Tibial nerve (tissue), 4 donors: ENCODE measurements around the gene EGFLAM. TPM values are rescaled to one million over a fixed set of nuclear protein-coding genes. Genes with fewer than 3 reads are reported as not detected.
A peak's percentile ranks its signal among the peaks of the same experiment; 100 is the strongest.

Experiments
- DNase-seq, 2 donors: peaks; one replicate each; pipeline ENCODE4 v3.0.0-alpha.2; 2019; ENCODE audit warnings: low spot score in 2 of 2
- H3K27ac ChIP-seq, 4 donors: fragments of 200-600 bp; sonication (generic) in 3 of 4; one replicate each; pipeline ENCODE4 v1.5.1; 2017 to 2019; ENCODE audit warnings: mild to moderate bottlenecking in 1 of 4
- H3K27me3 ChIP-seq, 2 donors: fragments of 200-600 bp; sonication (generic) in 1 of 2; one replicate each; pipeline versions ENCODE4 v1.5.1 to v1.6.0; 2017 to 2019
- H3K36me3 ChIP-seq, 3 donors: fragments of 200-600 bp; sonication (generic); one replicate each; pipeline ENCODE4 v1.5.1; 2018 to 2019
- H3K4me1 ChIP-seq, 4 donors: fragments of 200-600 bp; sonication (generic) in 3 of 4; one replicate each; pipeline ENCODE4 v1.5.1; 2017 to 2019
- H3K4me3 ChIP-seq, 4 donors: fragments of 200-600 bp; sonication (generic) in 3 of 4; one replicate each; pipeline ENCODE4 v1.5.1; 2017 to 2019; ENCODE audit warnings: mild to moderate bottlenecking in 1 of 4, moderate library complexity in 1 of 4
- H3K9me3 ChIP-seq, 4 donors: fragments of 200-600 bp; sonication (generic) in 3 of 4; one replicate each; pipeline ENCODE4 v1.5.1; 2017 to 2019
- CTCF ChIP-seq, 5 experiments: fragments of 200-600 bp in 3 of 5; fragments of 450-650 bp in 2 of 5; sonication (generic) in 3 of 5; IDR thresholded peaks; one replicate each; pipeline ENCODE4 v1.5.1; 2016 to 2019; ENCODE audit warnings: antibody characterized with exemption in 5 of 5, mild to moderate bottlenecking in 3 of 5, moderate library complexity in 2 of 5
- EP300 ChIP-seq, 2 donors: sonication (generic); formaldehyde crosslinking; IDR thresholded peaks; one replicate each; pipeline ENCODE4 v1.6.1; 2017; ENCODE audit warnings: antibody characterized with exemption in 2 of 2, mild to moderate bottlenecking in 1 of 2
- POLR2A ChIP-seq, 2 donors: fragments of 450-650 bp; IDR thresholded peaks; one replicate each; pipeline ENCODE4 v1.6.1; 2017; ENCODE audit warnings: antibody characterized with exemption in 2 of 2, mild to moderate bottlenecking in 2 of 2, moderate library complexity in 2 of 2
- WGBS, 2 donors: methylation state at CpG; one replicate each; pipeline ENCODE4 v1.1.5; 2018; 5-methylcytosine and 5-hydroxymethylcytosine counted together
- total RNA-seq, 4 donors: library from RNA; depleted of rRNA; stranded (reverse); fragments of >200 nt; gene quantifications; one replicate each; pipeline ENCODE4 v1.1.0, GENCODE V29; 2016

The EGFLAM gene
- total RNA-seq, 4 donors from 2014 or later: 18.4 to 64.5 (median 51.1) TPM

GRCh38 chr5:38393636-38394035 lies 135.3 kb downstream of the EGFLAM start:
- no peaks in the 10 kb centered on the region for H3K27me3 ChIP-seq
- H3K36me3 ChIP-seq: no peaks in the 10 kb centered on the region
- TF ChIP-seq EP300 (IDR thresholded peaks at IDR 0.05) (no peak), CTCF (IDR thresholded peaks at IDR 0.05) (no peak)
- H3K4me3 ChIP-seq: no peak overlapping the region
- 93 to 97% methylated on average over 13 to 15 of the region's 15 CpGs for WGBS, 2 donors
- H3K9me3 ChIP-seq: no peaks in the 10 kb centered on the region
- no peak for DNase-seq
- no peaks in the 10 kb centered on the region for H3K4me1 ChIP-seq
- H3K27ac ChIP-seq: no peak overlapping the region

GRCh38 chr5:38396766-38397165 lies 138.4 kb downstream of the EGFLAM start:
- no peak for DNase-seq
- Histone ChIP-seq H3K4me3 (no peak overlapping the region), H3K36me3 (no peaks in the 10 kb centered on the region), H3K9me3 (no peaks in the 10 kb centered on the region), H3K27ac (no peak overlapping the region), H3K27me3 (no peaks in the 10 kb centered on the region), H3K4me1 (no peaks in the 10 kb centered on the region)
- WGBS, 2 donors: 71 to 81% methylated on average over 6 of the region's 6 CpGs
- TF ChIP-seq EP300 (IDR thresholded peaks at IDR 0.05) (no peak), POLR2A (IDR thresholded peaks at IDR 0.05) (no peak), CTCF (IDR thresholded peaks at IDR 0.05) (no peak)

GRCh38 chr5:38400365-38400764 lies 142.0 kb downstream of the EGFLAM start:
- no peak for DNase-seq
- no peak for TF ChIP-seq POLR2A (IDR thresholded peaks at IDR 0.05)
- no peak for TF ChIP-seq CTCF (IDR thresholded peaks at IDR 0.05)
- peak; percentile 6 to 24 for TF ChIP-seq EP300 (IDR thresholded peaks at IDR 0.05)
- H3K9me3 ChIP-seq: no peaks in the 10 kb centered on the region
- H3K4me1 ChIP-seq: no peaks in the 10 kb centered on the region
- no peaks in the 10 kb centered on the region for H3K36me3 ChIP-seq
- H3K27ac ChIP-seq: no peak overlapping the region
- H3K27me3 ChIP-seq: no peaks in the 10 kb centered on the region
- no peak overlapping the region for H3K4me3 ChIP-seq
- 71 to 89% methylated on average over 2 of the region's 2 CpGs for WGBS, 2 donors

- Histone ChIP-seq H3K36me3 (no peaks in the 10 kb centered on the region), H3K9me3 (no peaks in the 10 kb centered on the region), H3K27ac (no peak overlapping the region), H3K4me1 (no peaks in the 10 kb centered on the region), H3K27me3 (no peaks in the 10 kb centered on the region), H3K4me3 (no peak overlapping the region)
- WGBS, 2 donors: 47 to 97% methylated on average over 1 of the region's 1 CpG
- TF ChIP-seq EP300 (IDR thresholded peaks at IDR 0.05) (no peak), CTCF (IDR thresholded peaks at IDR 0.05) (no peak), POLR2A (IDR thresholded peaks at IDR 0.05) (no peak)
- no peak for DNase-seq
Observed at GRCh38 chr5:38401145-38401544, 142.8 kb downstream of the EGFLAM start.

GRCh38 chr5:38403406-38403805 lies 145.0 kb downstream of the EGFLAM start:
- Histone ChIP-seq H3K27me3 (no peaks in the 10 kb centered on the region), H3K4me3 (no peak overlapping the region), H3K9me3 (no peaks in the 10 kb centered on the region), H3K4me1 (no peaks in the 10 kb centered on the region), H3K27ac (no peak overlapping the region), H3K36me3 (no peaks in the 10 kb centered on the region)
- TF ChIP-seq CTCF (IDR thresholded peaks at IDR 0.05) (no peak), EP300 (IDR thresholded peaks at IDR 0.05) (no peak), POLR2A (IDR thresholded peaks at IDR 0.05) (no peak)
- 56 to 61% methylated on average over 5 of the region's 5 CpGs for WGBS, 2 donors
- DNase-seq: no peak
